Left lung (tissue), 10 donors: ENCODE results near the gene IL20RA. TPM values are rescaled to one million over a fixed set of nuclear protein-coding genes. Genes with fewer than 3 reads are reported as not detected.
A peak's percentile ranks its signal among the peaks of the same experiment; 100 is the strongest.

Source experiments
- ATAC-seq: fragments of 200-7000 bp; cut with Tn5 transposase; one replicate; pipeline ENCODE4 v1.9.1; 2020; ENCODE audit warnings: moderate library complexity
- DNase-seq, 4 donors: peaks; one replicate each; pipeline ENCODE4 v3.0.0-alpha.2; 2013 to 2020
- H3K27ac ChIP-seq, 2 donors: fragments of 200-600 bp; sonication (generic) in 1 of 2; one replicate each; pipeline versions ENCODE4 v1.5.0 to v1.8.0; 2020 to 2021
- H3K27me3 ChIP-seq, 2 donors: fragments of 200-600 bp; sonication (generic) in 1 of 2; one replicate each; pipeline versions ENCODE4 v1.5.0 to v1.8.0; 2020 to 2021
- H3K36me3 ChIP-seq, 2 donors: fragments of 200-600 bp; sonication (generic) in 1 of 2; one replicate each; pipeline versions ENCODE4 v1.5.0 to v1.8.0; 2020 to 2021
- H3K4me1 ChIP-seq, 2 donors: fragments of 200-600 bp; one replicate each; pipeline ENCODE4 v1.8.0; 2021
- H3K4me3 ChIP-seq, 2 donors: fragments of 200-600 bp; sonication (generic) in 1 of 2; one replicate each; pipeline versions ENCODE4 v1.5.0 to v1.8.0; 2020 to 2021; ENCODE audit warnings: mild to moderate bottlenecking in 1 of 2
- H3K9me3 ChIP-seq, 2 donors: fragments of 200-600 bp; sonication (generic) in 1 of 2; one replicate each; pipeline versions ENCODE4 v1.5.0 to v1.8.0; 2020 to 2021
- intact Hi-C, 2 donors: fragments of 100-400 bp; cut with DNase I; formaldehyde crosslinking; loops; one replicate each; pipeline versions ENCODE4 v1.11.2 to v1.14.2; 2022
- polyA plus RNA-seq, 6 donors: library from polyadenylated mRNA; unstranded; fragments of 120-200 nt; gene quantifications; one replicate each; pipeline ENCODE4 v1.2.1, GENCODE V29; 2013; ENCODE audit not compliant: insufficient read length in 6 of 6
- total RNA-seq, 2 donors: library from RNA; stranded (reverse); fragmentation: NEBNext Ultra II Directional; extraction: Animal tissue kit (Norgen Biotek cat#: 25700); gene quantifications; one replicate each; pipeline ENCODE4 v1.2.1, GENCODE V29; 2021
- TF ChIP-seq, protein P1 (sequence below), 2 donors: fragments of 200-600 bp; sonication (generic) in 1 of 2; IDR thresholded peaks; one replicate each; pipeline versions ENCODE4 v1.5.0 to v1.8.0; 2021; ENCODE audit warnings: antibody characterized with exemption in 2 of 2
- donor health status: DM: no; HTN: yes; CAD: no.
- donor health status: DM: no; HTN: no; CAD: no.

The IL20RA gene
- total and polyA plus RNA-seq, 8 donors, result 1.7 to 6.0 (median 2.6) TPM

DNA sequence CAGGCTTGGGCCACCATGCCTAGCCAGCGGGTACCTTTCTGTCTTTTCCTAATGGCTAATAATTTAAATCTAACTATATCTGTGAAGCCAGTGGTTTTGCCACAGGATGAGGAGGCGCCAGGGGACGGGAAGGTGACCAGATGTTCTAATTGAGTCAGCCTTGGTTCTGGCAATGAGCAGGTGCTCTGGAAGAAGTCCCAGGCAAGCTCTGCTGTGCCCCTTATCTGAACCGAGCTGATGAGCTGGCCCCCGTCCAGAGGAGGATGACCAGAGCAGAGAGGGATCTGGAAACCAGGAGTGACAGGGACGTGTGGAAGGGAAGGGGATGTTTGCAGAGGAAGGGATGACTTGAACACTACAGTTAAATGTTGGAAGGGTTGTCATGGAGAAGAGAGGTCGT, 75.9 kb downstream of the IL20RA start:
- TF ChIP-seq, protein P1, sequence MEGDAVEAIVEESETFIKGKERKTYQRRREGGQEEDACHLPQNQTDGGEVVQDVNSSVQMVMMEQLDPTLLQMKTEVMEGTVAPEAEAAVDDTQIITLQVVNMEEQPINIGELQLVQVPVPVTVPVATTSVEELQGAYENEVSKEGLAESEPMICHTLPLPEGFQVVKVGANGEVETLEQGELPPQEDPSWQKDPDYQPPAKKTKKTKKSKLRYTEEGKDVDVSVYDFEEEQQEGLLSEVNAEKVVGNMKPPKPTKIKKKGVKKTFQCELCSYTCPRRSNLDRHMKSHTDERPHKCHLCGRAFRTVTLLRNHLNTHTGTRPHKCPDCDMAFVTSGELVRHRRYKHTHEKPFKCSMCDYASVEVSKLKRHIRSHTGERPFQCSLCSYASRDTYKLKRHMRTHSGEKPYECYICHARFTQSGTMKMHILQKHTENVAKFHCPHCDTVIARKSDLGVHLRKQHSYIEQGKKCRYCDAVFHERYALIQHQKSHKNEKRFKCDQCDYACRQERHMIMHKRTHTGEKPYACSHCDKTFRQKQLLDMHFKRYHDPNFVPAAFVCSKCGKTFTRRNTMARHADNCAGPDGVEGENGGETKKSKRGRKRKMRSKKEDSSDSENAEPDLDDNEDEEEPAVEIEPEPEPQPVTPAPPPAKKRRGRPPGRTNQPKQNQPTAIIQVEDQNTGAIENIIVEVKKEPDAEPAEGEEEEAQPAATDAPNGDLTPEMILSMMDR (IDR thresholded peaks at IDR 0.05), result no peak
- intact Hi-C loops, result no loop called here
- Histone ChIP-seq H3K4me3 (no peak overlapping the region), H3K4me1 (no peaks in the 10 kb centered on the region), H3K27ac (no peak overlapping the region), H3K27me3 (peaks cover 0 to 24% of the 10 kb centered on the region in 2 donors), H3K36me3 (no peaks in the 10 kb centered on the region), H3K9me3 (no peaks in the 10 kb centered on the region)
- ATAC-seq, result no peak
- DNase-seq, result no peak

DNA sequence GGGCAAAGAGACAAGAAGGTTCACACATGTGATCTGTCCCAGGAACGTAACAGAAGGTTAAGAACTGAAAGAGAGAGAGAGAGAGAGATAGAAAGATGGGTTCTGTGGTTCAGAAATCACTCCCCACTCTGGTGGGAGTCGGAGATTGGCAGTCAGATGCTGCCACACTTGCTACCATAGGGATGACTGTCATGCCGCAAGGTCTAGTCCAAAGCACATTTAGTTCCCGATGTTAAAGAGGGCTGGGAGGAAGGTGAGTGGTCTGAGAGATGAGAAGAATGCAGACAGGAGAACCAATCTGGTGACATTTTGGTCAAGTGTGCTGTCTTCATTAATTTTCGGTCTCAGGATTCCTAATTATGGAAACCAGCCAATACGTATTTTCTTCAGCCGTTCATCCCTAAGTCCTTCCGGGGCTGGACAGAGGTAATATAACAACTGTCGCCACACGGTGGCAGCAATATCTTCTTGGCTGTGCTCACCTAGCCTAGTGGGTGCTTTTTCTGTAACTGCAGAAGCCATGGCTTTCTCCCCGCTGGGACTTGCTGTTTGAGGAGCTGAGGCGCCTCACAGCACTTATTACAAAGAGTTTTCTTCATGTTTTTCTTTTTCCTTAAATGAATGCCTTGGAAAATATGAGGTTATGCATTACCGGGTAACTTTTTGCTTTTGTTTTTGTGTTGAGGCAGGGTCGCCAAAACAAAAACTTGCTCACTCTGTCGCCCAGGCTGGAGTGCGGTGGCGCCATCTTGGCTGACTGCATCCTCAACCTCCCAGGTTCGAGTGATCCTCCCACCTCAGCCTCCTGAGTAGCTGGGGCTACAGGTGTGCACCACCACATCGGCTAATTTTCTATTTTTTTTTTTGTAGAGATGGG, 76.7 kb downstream of the IL20RA start:
- Histone ChIP-seq H3K27me3 (peaks cover 0 to 24% of the 10 kb centered on the region in 2 donors), H3K36me3 (no peaks in the 10 kb centered on the region), H3K27ac (no peak overlapping the region), H3K4me3 (no peak overlapping the region), H3K4me1 (no peaks in the 10 kb centered on the region), H3K9me3 (no peaks in the 10 kb centered on the region)
- DNase-seq (peak in 2 of 4 donors; percentile 66 to 77), ATAC-seq (peak; percentile 98)
- intact Hi-C loops, result no loop called here
- TF ChIP-seq, protein P1 (IDR thresholded peaks at IDR 0.05), result peak; percentile 68 to 76

DNA sequence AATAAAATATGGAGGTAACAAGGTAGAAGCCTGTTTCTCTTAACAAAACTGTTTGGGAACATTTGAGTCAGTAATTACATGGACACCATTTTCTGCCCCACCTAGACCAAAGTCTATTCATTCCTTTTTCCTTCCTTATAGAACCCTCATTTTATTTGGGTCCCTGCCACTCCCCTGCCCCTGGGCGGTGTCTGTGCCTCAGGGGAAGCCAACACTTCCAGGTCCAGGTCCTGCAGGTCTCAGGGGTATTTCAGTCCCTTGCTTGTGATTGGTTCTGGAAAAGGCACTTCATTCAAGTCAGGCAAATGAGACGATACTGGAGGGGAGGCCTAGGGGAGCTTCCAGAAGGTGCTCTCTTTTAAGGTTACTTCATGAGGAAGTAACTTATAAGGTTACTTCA, 80.4 kb downstream of the IL20RA start:
- TF ChIP-seq, protein P1 (IDR thresholded peaks at IDR 0.05), result no peak
- H3K36me3 ChIP-seq, result no peaks in the 10 kb centered on the region
- H3K4me1 ChIP-seq, result no peaks in the 10 kb centered on the region
- no peak overlapping the region for H3K27ac ChIP-seq
- peaks cover 0 to 20% of the 10 kb centered on the region in 2 donors for H3K27me3 ChIP-seq
- intact Hi-C loops, result no loop called here
- H3K9me3 ChIP-seq, result no peaks in the 10 kb centered on the region
- no peak for DNase-seq
- ATAC-seq, result no peak
- no peak overlapping the region for H3K4me3 ChIP-seq

DNA sequence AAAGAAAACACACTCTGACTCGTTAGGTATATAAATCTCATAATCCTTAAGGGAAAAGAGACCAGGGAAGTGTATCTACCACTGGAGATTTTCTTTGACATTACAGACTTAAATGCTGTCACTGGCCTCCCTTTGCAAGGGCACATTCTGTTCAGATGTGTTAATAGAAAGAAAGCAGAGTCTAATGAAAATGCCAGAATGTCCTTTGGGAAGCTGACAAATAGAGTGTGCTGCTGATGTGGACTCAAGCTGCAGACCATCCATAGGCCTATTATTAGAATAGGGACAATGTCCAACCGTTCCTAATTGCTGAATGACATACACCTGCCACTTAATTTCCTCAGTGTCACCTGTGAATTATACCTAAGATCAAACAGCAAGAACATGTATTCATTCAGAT, 81.5 kb downstream of the IL20RA start:
- Histone ChIP-seq H3K27ac (no peak overlapping the region), H3K4me3 (no peak overlapping the region), H3K4me1 (no peaks in the 10 kb centered on the region), H3K9me3 (no peaks in the 10 kb centered on the region), H3K36me3 (no peaks in the 10 kb centered on the region), H3K27me3 (peaks cover 0 to 15% of the 10 kb centered on the region in 2 donors)
- no peak for ATAC-seq
- DNase-seq, result no peak
- TF ChIP-seq, protein P1 (IDR thresholded peaks at IDR 0.05), result no peak
- intact Hi-C loops, result no loop called here

DNA sequence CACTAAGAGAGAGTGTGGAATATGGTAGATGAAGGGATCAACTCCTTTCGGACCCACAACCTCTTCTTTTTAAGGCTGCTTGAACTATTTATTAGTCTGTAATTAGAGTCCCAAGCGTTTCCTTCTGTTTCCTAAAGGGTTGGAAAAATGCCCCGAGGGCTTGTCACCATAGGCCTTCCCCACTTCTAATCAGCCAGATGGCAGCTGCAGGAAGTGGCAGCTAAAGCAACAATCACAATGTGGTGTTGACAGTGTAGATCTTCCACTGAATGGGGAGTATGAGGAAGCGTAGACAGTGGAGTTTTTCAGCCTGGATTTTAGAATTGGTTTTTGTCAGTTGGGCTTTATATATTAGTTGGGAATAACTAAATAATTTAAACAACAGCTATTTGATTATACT, 82.1 kb downstream of the IL20RA start:
- H3K27ac ChIP-seq, result no peak overlapping the region
- no peaks in the 10 kb centered on the region for H3K4me1 ChIP-seq
- H3K4me3 ChIP-seq, result no peak overlapping the region
- no peaks in the 10 kb centered on the region for H3K9me3 ChIP-seq
- H3K36me3 ChIP-seq, result no peaks in the 10 kb centered on the region
- intact Hi-C loops, result no loop called here
- ATAC-seq (no peak), DNase-seq (peak in 1 of 4 donors; percentile 33)
- peaks cover 0 to 15% of the 10 kb centered on the region in 2 donors for H3K27me3 ChIP-seq
- TF ChIP-seq, protein P1 (IDR thresholded peaks at IDR 0.05), result no peak
